HAP-1 (cell line): ENCODE measurements around the gene STXBP3.
"Not testable (repeated sequence)": the region's sequence is repeated elsewhere in the genome, so short reads cannot be mapped to it uniquely, and the experiment has no call there.

Experiments
- DNase-seq, 2 experiments: peaks; one replicate each; pipeline ENCODE4 v3.0.0-alpha.2; 2016 to 2020; ENCODE audit warnings: low spot score in 2 of 2
- H3K27me3 ChIP-seq: fragments of 250-450 bp; sonication (Bioruptor Pico); 2 replicates; pipeline ENCODE4 v1.5.1; 2020; ENCODE audit warnings: low read depth, mild to moderate bottlenecking, moderate library complexity
- H3K36me3 ChIP-seq: fragments of 250-450 bp; sonication (Bioruptor Pico); replicated peaks from 2 replicates; pipeline ENCODE4 v1.5.1; 2020; ENCODE audit warnings: mild to moderate bottlenecking
- H3K4me1 ChIP-seq: fragments of 250-450 bp; sonication (Bioruptor Pico); 2 replicates; pipeline ENCODE4 v1.5.1; 2020; ENCODE audit warnings: mild to moderate bottlenecking
- H3K4me3 ChIP-seq: fragments of 250-450 bp; sonication (Bioruptor Pico); 2 replicates; pipeline ENCODE4 v1.5.1; 2020; ENCODE audit warnings: mild to moderate bottlenecking, moderate library complexity
- H3K9me3 ChIP-seq: fragments of 250-450 bp; sonication (Bioruptor Pico); 2 replicates; pipeline ENCODE4 v1.5.1; 2020; ENCODE audit warnings: mild to moderate bottlenecking, moderate library complexity
- in situ Hi-C: fragments of 300-500 bp; cut with MboI; formaldehyde crosslinking; loops from 3 replicates; pipeline ENCODE4 v1.14.3; 2020; ENCODE audit warnings: low sequenced_read_pairs, inconsistent platforms, mixed read lengths

Gene STXBP3

GRCh38 chr1:108746382-108747170 lies at the start of gene STXBP3:
TSS of gene STXBP3 (plus strand) at chr1:108746674. CDS start at chr1:108746738, 64 bp downstream.
- peak within 1 kb of the TSS; percentile 82 for H3K4me3 ChIP-seq
- no peaks in the 10 kb centered on the region for H3K9me3 ChIP-seq
- 0 out of 2 replicates have a peak, but pooled peaks cover 2% of the 10 kb centered on the region for H3K27me3 ChIP-seq
- peak; percentile 93 to 100 for DNase-seq
- no peaks in the 10 kb centered on the region for H3K36me3 ChIP-seq
- in situ Hi-C loops: no loop called here
- no peaks in the 10 kb centered on the region; the same call in none of the 2 replicates for H3K4me1 ChIP-seq

GRCh38 chr1:108699375-108700332 lies 46.8 kb upstream of the STXBP3 start:
- no peak for DNase-seq
- in situ Hi-C loops: no loop called here
- H3K36me3 ChIP-seq: peaks cover 62% of the 10 kb centered on the region
- no peak overlapping the region for H3K4me3 ChIP-seq
- H3K4me1 ChIP-seq: peaks cover 7% of the 10 kb centered on the region
- no peaks in the 10 kb centered on the region for H3K27me3 ChIP-seq
- H3K9me3 ChIP-seq: no peaks in the 10 kb centered on the region

- H3K27me3 ChIP-seq: no peaks in the 10 kb centered on the region
- H3K9me3 ChIP-seq: no peaks in the 10 kb centered on the region
- in situ Hi-C loops: no loop called here
- H3K36me3 ChIP-seq: peaks cover 46% of the 10 kb centered on the region
- no peak overlapping the region for H3K4me3 ChIP-seq
- DNase-seq: no peak
- no peaks in the 10 kb centered on the region for H3K4me1 ChIP-seq
These were observed 45.2 kb upstream of the STXBP3 start for GRCh38 chr1:108701176-108701849.

DNA sequence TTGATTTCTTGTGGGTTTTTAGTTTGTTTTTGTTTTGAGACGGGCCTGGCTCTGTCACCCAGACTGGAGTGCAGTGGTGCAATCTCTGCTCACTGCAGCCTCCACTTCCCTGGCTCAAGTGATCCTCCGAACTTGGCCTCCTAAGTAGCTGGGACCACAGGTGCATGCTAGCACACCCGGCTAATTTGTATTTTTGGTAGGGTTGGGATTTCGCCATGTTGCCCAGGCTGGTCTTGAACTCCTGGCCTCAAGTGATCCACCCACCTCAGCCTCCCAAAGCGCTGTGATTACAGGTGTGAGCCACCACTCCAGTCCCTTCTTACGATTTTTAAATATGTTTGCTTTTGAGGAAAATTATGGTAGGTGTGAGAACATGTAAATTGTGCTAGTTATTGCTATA lies 44.4 kb upstream of the STXBP3 start:
- H3K27me3 ChIP-seq, H3K4me3 ChIP-seq, H3K9me3 ChIP-seq, in situ Hi-C loops, H3K4me1 ChIP-seq, DNase-seq: not testable (repeated sequence)
- peaks cover 38% of the 10 kb centered on the region for H3K36me3 ChIP-seq

- DNase-seq: no peak
- in situ Hi-C loops: no loop called here
- no peaks in the 10 kb centered on the region for H3K27me3 ChIP-seq
- H3K4me1 ChIP-seq: no peaks in the 10 kb centered on the region
- no peak overlapping the region for H3K4me3 ChIP-seq
- peaks cover 21% of the 10 kb centered on the region for H3K36me3 ChIP-seq
- no peaks in the 10 kb centered on the region for H3K9me3 ChIP-seq
These were observed 42.5 kb upstream of the STXBP3 start for GRCh38 chr1:108703939-108704338.

DNA sequence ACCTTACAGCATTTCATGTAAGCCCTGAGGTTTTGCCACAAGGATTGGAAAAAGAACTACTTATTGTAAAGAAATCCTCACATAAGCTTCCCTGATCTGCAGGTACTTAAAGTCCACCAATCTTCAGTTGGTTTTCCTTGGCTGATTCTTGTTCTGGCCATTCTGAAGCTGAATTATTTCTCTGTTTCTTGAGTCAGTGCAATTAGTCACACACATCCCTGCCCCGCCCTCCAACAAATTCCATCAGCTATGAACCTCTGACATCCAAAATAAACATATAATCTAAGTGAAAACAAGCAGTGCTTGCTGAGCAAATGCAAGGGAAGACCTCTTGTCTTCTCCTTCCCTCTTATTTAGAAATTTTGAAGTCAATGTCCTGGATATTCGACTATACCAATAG lies 42.0 kb upstream of the STXBP3 start:
- in situ Hi-C loops: no loop called here
- H3K4me1 ChIP-seq: no peaks in the 10 kb centered on the region
- no peak overlapping the region for H3K4me3 ChIP-seq
- H3K9me3 ChIP-seq: no peaks in the 10 kb centered on the region
- no peaks in the 10 kb centered on the region for H3K27me3 ChIP-seq
- no peak for DNase-seq
- H3K36me3 ChIP-seq: peaks cover 15% of the 10 kb centered on the region

DNA sequence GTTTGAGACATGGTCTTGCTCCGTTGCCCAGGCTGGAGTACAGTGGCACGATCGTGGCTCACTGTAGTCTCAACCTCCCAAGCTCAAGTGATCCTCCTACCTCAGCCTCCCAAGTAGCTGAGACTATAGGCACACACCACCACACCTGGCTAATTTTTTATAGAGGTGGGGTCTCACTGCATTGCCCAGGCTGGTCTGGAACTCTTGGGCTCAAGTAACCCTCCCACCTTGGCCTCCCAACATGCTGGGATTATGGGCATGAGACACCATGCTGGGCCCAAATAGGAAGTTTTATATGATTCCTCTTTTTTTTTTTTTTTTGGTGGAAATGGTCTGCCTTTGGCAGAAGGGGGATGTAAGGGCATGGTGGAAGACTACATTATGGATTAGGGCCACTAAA lies 39.8 kb upstream of the STXBP3 start:
- Histone ChIP-seq H3K27me3 (peaks cover 1% of the 10 kb centered on the region; the same call in 1 of the 2 replicates), H3K36me3 (no peaks in the 10 kb centered on the region; the same call in 1 of the 2 replicates), H3K4me3 (no peak overlapping the region), H3K9me3 (no peaks in the 10 kb centered on the region), H3K4me1 (no peaks in the 10 kb centered on the region)
- no peak for DNase-seq
- in situ Hi-C loops: no loop called here

DNA sequence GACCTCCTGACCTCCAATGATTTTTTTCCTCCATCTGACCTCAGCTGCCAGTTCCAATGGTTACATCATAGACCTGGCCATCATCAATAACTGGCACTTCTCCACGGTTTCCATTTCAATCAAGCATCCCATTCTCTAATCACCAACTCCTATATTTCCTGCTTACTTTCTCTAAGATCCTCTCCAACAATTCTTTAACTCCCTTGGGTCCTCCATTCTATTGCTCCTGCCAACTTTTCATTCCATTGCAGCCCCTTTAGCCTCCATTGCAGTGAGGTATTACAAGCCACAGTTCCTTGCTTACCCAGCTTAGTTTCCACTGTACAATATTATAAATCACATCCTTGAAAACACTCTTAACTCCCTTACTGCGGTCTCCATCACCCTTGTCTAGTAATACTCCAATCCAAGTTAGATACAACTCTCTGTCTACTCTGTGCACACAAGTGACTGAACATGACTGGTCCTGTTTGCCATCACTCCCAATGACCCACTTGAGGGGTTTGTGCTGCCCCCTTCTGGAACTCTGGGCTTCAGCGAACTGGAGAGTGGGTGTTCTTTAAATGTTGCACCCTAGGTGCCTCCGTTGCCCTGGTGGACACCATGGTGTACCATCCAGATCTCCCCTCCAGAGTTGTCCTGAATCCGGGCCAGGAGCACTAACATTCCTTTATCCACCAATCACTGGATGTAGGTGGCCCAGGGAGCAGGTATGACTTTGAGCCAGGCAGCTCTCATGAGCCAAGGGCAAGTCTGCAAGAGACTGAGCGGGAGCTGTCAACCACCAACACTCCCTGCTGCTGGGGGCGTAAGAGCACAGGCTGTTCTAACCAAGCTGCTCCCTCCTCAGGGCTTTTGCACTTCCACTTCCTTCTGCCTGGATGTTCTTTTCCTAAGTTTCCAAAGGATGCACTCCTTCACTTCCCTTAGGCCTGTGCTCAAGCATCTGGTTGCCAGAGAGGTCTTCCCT lies 37.5 kb upstream of the STXBP3 start:
- no peak overlapping the region for H3K4me3 ChIP-seq
- H3K9me3 ChIP-seq: no peaks in the 10 kb centered on the region
- peaks cover 10% of the 10 kb centered on the region for H3K27me3 ChIP-seq
- H3K4me1 ChIP-seq: no peaks in the 10 kb centered on the region
- in situ Hi-C loops: no loop called here
- H3K36me3 ChIP-seq: no peaks in the 10 kb centered on the region
- peak in 1 of 2 experiments; percentile 50 for DNase-seq

- H3K27me3 ChIP-seq: peaks cover 17% of the 10 kb centered on the region
- in situ Hi-C loops: no loop called here
- H3K4me3 ChIP-seq: no peak within 1 kb of the TSS
These were observed 33.8 kb upstream of the STXBP3 start, which contains the start of gene FNDC7 for GRCh38 chr1:108712606-108713150. TSS of gene FNDC7 (plus strand) at chr1:108712908. CDS start at chr1:108712934, 26 bp downstream.

GRCh38 chr1:108715932-108716331 lies 30.5 kb upstream of the STXBP3 start:
- Histone ChIP-seq H3K4me1 (no peaks in the 10 kb centered on the region), H3K9me3 (no peaks in the 10 kb centered on the region), H3K4me3 (no peak overlapping the region), H3K27me3 (peaks cover 17% of the 10 kb centered on the region), H3K36me3 (no peaks in the 10 kb centered on the region)
- DNase-seq: no peak
- in situ Hi-C loops: no loop called here

More at GRCh38 chr1:108712606-108713150, 33.8 kb upstream of the STXBP3 start, which contains the start of gene FNDC7:
- DNase-seq: no peak
- Histone ChIP-seq H3K36me3 (no peaks in the 10 kb centered on the region), H3K9me3 (no peaks in the 10 kb centered on the region), H3K4me1 (no peaks in the 10 kb centered on the region)

GRCh38 chr1:108716437-108717230 lies 29.8 kb upstream of the STXBP3 start:
- no peak overlapping the region for H3K4me3 ChIP-seq
- in situ Hi-C loops: no loop called here

More at GRCh38 chr1:108716437-108717230, 29.8 kb upstream of the STXBP3 start:
- no peak for DNase-seq
- no peaks in the 10 kb centered on the region for H3K9me3 ChIP-seq
- no peaks in the 10 kb centered on the region for H3K36me3 ChIP-seq
- peaks cover 15% of the 10 kb centered on the region for H3K27me3 ChIP-seq
- no peaks in the 10 kb centered on the region for H3K4me1 ChIP-seq
